Measurements from ENCODE around the gene GALNT7.
A peak's percentile ranks its signal among the peaks of the same experiment; 100 is the strongest.

The GALNT7 gene

DNA sequence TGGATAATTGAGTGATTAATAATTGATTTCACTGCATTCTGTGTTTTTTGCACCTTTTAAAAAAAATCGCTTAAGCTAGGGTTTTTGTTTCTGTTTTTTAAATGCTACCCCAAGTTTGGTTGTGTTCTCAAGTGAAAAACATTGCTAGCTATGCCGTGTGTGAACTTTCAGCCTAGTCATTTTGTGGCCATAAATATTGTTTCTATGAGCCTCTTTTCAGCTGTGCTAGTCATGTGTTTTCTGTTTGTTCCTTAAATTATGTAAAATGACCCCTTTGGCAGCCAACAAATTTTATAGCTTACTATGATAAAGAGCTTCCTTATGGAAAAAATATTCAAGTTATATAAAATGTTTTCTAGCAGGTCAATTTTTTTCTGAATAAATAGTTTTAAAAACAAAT, 59.1 kb downstream of the GALNT7 start:
- TF ChIP-seq, protein P1, sequence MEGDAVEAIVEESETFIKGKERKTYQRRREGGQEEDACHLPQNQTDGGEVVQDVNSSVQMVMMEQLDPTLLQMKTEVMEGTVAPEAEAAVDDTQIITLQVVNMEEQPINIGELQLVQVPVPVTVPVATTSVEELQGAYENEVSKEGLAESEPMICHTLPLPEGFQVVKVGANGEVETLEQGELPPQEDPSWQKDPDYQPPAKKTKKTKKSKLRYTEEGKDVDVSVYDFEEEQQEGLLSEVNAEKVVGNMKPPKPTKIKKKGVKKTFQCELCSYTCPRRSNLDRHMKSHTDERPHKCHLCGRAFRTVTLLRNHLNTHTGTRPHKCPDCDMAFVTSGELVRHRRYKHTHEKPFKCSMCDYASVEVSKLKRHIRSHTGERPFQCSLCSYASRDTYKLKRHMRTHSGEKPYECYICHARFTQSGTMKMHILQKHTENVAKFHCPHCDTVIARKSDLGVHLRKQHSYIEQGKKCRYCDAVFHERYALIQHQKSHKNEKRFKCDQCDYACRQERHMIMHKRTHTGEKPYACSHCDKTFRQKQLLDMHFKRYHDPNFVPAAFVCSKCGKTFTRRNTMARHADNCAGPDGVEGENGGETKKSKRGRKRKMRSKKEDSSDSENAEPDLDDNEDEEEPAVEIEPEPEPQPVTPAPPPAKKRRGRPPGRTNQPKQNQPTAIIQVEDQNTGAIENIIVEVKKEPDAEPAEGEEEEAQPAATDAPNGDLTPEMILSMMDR (IDR thresholded peaks at IDR 0.05; ENCODE audit: low read depth, low read length), result no peak
- DNase-seq, result no peak
- no peaks in the 10 kb centered on the region for H3K27me3 ChIP-seq (ENCODE audit: insufficient read depth, low read depth, severe bottlenecking)

DNA sequence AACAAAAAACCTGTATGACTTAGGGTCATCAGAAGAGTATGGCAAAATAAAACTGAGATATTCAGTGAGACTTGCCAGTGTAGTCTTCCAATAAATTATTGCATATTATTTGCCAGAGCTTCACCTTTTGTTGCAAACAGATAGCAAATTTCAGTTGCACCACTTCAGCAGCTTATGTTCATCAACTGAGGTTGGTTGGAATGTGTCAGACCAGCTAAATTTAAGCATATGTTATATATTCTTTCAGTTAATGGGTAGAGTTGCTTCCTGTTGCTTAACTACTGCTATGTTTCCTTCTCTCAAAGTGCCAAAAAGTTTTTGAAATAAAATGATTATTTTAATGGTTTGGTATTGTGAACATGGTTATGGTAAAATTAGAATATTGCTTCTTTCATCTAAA, 61.5 kb downstream of the GALNT7 start:
- Histone ChIP-seq H3K27me3 (ENCODE audit: insufficient read depth, low read depth, severe bottlenecking) (no peaks in the 10 kb centered on the region), H3K9me3 (ENCODE audit: severe bottlenecking) (no peaks in the 10 kb centered on the region), H3K36me3 (no peaks in the 10 kb centered on the region), H3K4me3 (ENCODE audit: low read depth, low read length) (no peak overlapping the region), H3K27ac (no peak overlapping the region)
- TF ChIP-seq, protein P1 (IDR thresholded peaks at IDR 0.05; ENCODE audit: low read depth, low read length), result no peak
- no peak for DNase-seq

More for the DNA sequence above, 59.1 kb downstream of the GALNT7 start:
- no peak overlapping the region for H3K27ac ChIP-seq
- no peaks in the 10 kb centered on the region for H3K9me3 ChIP-seq (ENCODE audit: severe bottlenecking)
- no peaks in the 10 kb centered on the region for H3K36me3 ChIP-seq
- no peak overlapping the region for H3K4me3 ChIP-seq (ENCODE audit: low read depth, low read length)

DNA sequence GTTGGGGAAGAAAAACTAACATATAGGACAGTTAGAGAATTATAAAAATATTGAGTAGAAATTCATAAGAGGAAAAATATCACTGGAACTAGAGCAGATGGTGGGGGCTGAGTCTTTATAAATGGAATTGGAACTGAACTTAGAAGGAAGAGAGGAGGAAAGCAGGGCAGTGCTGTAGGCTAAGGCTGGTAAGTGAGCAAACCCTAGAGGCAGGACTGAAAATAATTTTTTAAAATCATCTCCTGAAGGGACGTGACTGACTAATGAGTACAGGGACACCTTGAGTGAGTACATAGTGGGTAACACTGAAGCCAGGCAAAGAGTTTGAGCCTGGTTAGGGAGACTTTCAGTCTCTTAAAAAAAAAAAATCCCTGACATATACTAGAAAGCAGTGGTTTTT, 63.3 kb downstream of the GALNT7 start:
- H3K27me3 ChIP-seq (ENCODE audit: insufficient read depth, low read depth, severe bottlenecking), result no peaks in the 10 kb centered on the region
- H3K36me3 ChIP-seq, result no peaks in the 10 kb centered on the region
- DNase-seq, result no peak
- no peak overlapping the region for H3K27ac ChIP-seq
- H3K4me3 ChIP-seq (ENCODE audit: low read depth, low read length), result no peak overlapping the region
- no peaks in the 10 kb centered on the region for H3K9me3 ChIP-seq (ENCODE audit: severe bottlenecking)
- TF ChIP-seq, protein P1 (IDR thresholded peaks at IDR 0.05; ENCODE audit: low read depth, low read length), result peak; percentile 45; the same call in 1 of the 2 replicates

DNA sequence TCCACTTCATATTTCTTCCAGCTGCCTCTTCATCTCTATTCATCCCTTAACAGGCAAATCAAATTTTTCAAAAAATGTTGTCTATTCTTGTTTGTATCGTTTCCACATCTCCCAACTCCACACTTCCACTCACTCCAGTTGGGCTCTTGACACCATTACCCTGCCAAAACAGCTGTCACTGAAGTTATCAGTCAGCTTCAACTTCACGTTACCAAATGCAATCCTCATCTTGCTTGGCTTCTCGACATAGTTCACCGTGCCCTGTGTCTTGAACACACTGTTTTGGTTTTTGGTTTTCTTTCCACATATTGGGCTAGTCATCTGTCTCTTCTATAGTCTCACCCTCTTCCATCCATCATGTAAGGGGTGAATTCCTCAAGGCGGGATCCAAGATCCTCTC, 65.2 kb downstream of the GALNT7 start:
- no peak overlapping the region for H3K27ac ChIP-seq
- no peak for DNase-seq
- TF ChIP-seq, protein P1 (IDR thresholded peaks at IDR 0.05; ENCODE audit: low read depth, low read length), result no peak
- H3K36me3 ChIP-seq, result no peaks in the 10 kb centered on the region
- no peak overlapping the region for H3K4me3 ChIP-seq (ENCODE audit: low read depth, low read length)
- H3K9me3 ChIP-seq (ENCODE audit: severe bottlenecking), result no peaks in the 10 kb centered on the region
- no peaks in the 10 kb centered on the region for H3K27me3 ChIP-seq (ENCODE audit: insufficient read depth, low read depth, severe bottlenecking)

DNA sequence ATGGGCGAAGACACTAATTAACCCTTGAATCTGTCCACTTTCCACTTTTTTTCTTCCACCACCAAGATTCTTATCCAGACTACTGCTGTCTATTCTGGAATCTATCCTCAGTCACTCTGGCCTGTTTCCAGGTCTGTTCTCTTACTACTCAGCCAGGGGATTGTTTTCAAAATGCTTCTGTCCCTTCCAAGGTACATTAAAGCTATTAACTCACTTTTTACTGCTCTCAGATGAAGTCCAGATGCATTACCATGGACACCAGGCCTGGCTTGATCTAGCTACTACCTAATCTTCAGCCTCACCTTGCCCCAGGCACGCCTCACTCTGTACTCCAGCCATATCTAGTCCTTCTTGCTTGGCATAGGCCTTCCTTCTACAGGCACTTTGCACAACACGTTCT, 66.4 kb downstream of the GALNT7 start:
- DNase-seq, result no peak
- Histone ChIP-seq H3K4me3 (ENCODE audit: low read depth, low read length) (no peak overlapping the region), H3K27me3 (ENCODE audit: insufficient read depth, low read depth, severe bottlenecking) (no peaks in the 10 kb centered on the region), H3K36me3 (no peaks in the 10 kb centered on the region), H3K9me3 (ENCODE audit: severe bottlenecking) (no peaks in the 10 kb centered on the region), H3K27ac (no peak overlapping the region)
- TF ChIP-seq, protein P1 (IDR thresholded peaks at IDR 0.05; ENCODE audit: low read depth, low read length), result no peak

DNA sequence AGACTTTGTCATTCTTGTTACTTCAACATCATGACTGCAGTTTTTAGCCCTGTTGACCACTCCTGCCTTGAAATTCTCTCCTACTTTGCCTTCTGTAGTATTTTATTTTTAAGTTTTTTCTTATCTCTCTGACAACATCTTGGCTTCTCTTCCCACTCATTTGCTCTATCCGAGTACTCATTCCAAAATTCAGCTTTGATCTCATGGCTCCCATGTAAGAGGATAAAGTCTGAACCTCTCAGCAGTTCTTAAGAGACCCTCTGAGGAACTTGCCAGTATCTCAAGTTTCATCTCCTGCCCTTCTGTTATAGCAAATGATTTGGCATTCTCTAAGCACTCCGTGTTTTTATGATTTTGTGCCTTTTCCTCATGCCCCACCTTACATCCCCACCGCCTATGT, 67.7 kb downstream of the GALNT7 start:
- H3K27me3 ChIP-seq (ENCODE audit: insufficient read depth, low read depth, severe bottlenecking), result no peaks in the 10 kb centered on the region
- H3K4me3 ChIP-seq (ENCODE audit: low read depth, low read length), result no peak overlapping the region
- H3K9me3 ChIP-seq (ENCODE audit: severe bottlenecking), result no peaks in the 10 kb centered on the region
- H3K27ac ChIP-seq, result no peak overlapping the region
- TF ChIP-seq, protein P1 (IDR thresholded peaks at IDR 0.05; ENCODE audit: low read depth, low read length), result no peak
- no peaks in the 10 kb centered on the region for H3K36me3 ChIP-seq
- DNase-seq, result no peak
